ENCODE data around the gene BCAS3. TPM values are rescaled to one million over a fixed set of nuclear protein-coding genes. Genes with fewer than 3 reads are reported as not detected.

The BCAS3 gene
- total RNA-seq, 1 experiment from 2014 or later = 26.3 TPM

GRCh38 chr17:61201211-61201610, 523.6 kb downstream of the BCAS3 start (continued):
- TF ChIP-seq TCF7L2 (IDR thresholded peaks at IDR 0.05; ENCODE audit: borderline replicate concordance, extremely low read depth, insufficient read depth, insufficient read length) (no peak), POLR2AphosphoS5 (IDR thresholded peaks at IDR 0.05; ENCODE audit: low read depth, low read length) (no peak), ELF1 (IDR thresholded peaks at IDR 0.05; ENCODE audit: borderline replicate concordance, low read depth) (no peak), ZFX (IDR thresholded peaks at IDR 0.05) (no peak), CEBPB (IDR thresholded peaks at IDR 0.05; ENCODE audit: low read depth) (no peak)

- no peaks in the 10 kb centered on the region for H3K9me2 ChIP-seq (ENCODE audit: insufficient read depth)
- ChIA-PET CTCF (no interaction called here), POLR2A (no interaction called here), RAD21 (ENCODE audit: low non-redundant PET in 1 of 2, low total read pairs in 2 of 2, uncharacterized antibody in 2 of 2, unreplicated experiment in 2 of 2) (no interaction called here)
- intact Hi-C loops (cut with micrococcal nuclease) = no loop called here
- no peak overlapping the region for H3K4me3 ChIP-seq (replicated peaks in 1 of 2; ENCODE audit: low read depth in 1 of 2, low read length in 2 of 2)
- DNase-seq (ENCODE audit: low read depth, low spot score) (no peak), ATAC-seq (no peak)
- no peak overlapping the region for H3K9ac ChIP-seq (ENCODE audit: low read length)
- H3K27ac ChIP-seq (ENCODE audit: low read depth, low read length) = no peak overlapping the region
- no peak for TF ChIP-seq SRF (IDR thresholded peaks at IDR 0.05; ENCODE audit: low read depth)
- no peaks in the 10 kb centered on the region for H3K4me1 ChIP-seq (ENCODE audit: control insufficient read depth in 1 of 2, insufficient read depth in 2 of 2, low read length in 2 of 2)
- no peaks in the 10 kb centered on the region for H3K27me3 ChIP-seq (ENCODE audit: insufficient read depth, low read length)
- H3K9me3 ChIP-seq (ENCODE audit: control insufficient read depth in 1 of 2, insufficient read depth in 1 of 2, low read depth in 1 of 2, low read length in 2 of 2) = no peaks in the 10 kb centered on the region
- BruUV-seq (replicated peaks) = no TSS peak
- no peaks in the 10 kb centered on the region for H4K20me1 ChIP-seq (ENCODE audit: insufficient read depth)
- H3K79me2 ChIP-seq (ENCODE audit: insufficient read depth, low read length) = no peaks in the 10 kb centered on the region
- no peak overlapping the region for H3K4me2 ChIP-seq (ENCODE audit: low read length)
- H2AFZ ChIP-seq (ENCODE audit: low read depth, low read length, poor library complexity, severe bottlenecking) = no peak overlapping the region
- no peaks in the 10 kb centered on the region for H3K36me3 ChIP-seq (ENCODE audit: control insufficient read depth in 1 of 2, insufficient read depth in 2 of 2, low read length in 2 of 2)
These were observed 524.9 kb downstream of the BCAS3 start for GRCh38 chr17:61202564-61202963.

GRCh38 chr17:61203671-61204131, 526.0 kb downstream of the BCAS3 start:
- POLR2A ChIA-PET = no interaction called here
- CTCF ChIA-PET = no interaction called here
- RAD21 ChIA-PET (ENCODE audit: low non-redundant PET in 1 of 2, low total read pairs in 2 of 2, uncharacterized antibody in 2 of 2, unreplicated experiment in 2 of 2) = no interaction called here
- no peak overlapping the region for H3K27ac ChIP-seq (ENCODE audit: low read depth, low read length)
- no peaks in the 10 kb centered on the region for H3K4me1 ChIP-seq (ENCODE audit: control insufficient read depth in 1 of 2, insufficient read depth in 2 of 2, low read length in 2 of 2)
- no peak overlapping the region for H2AFZ ChIP-seq (ENCODE audit: low read depth, low read length, poor library complexity, severe bottlenecking)
- intact Hi-C loops (cut with micrococcal nuclease) = no loop called here
- no peak overlapping the region for H3K9ac ChIP-seq (ENCODE audit: low read length)
- DNase-seq (ENCODE audit: low read depth, low spot score) = no peak
- no peaks in the 10 kb centered on the region for H4K20me1 ChIP-seq (ENCODE audit: insufficient read depth)
- no peaks in the 10 kb centered on the region for H3K9me2 ChIP-seq (ENCODE audit: insufficient read depth)
- H3K9me3 ChIP-seq (ENCODE audit: control insufficient read depth in 1 of 2, insufficient read depth in 1 of 2, low read depth in 1 of 2, low read length in 2 of 2) = no peaks in the 10 kb centered on the region
- no peaks in the 10 kb centered on the region for H3K36me3 ChIP-seq (ENCODE audit: control insufficient read depth in 1 of 2, insufficient read depth in 2 of 2, low read length in 2 of 2)
- H3K79me2 ChIP-seq (ENCODE audit: insufficient read depth, low read length) = no peaks in the 10 kb centered on the region
- TF ChIP-seq ATF3 (IDR thresholded peaks at IDR 0.05) (no peak), TCF7L2 (IDR thresholded peaks at IDR 0.05; ENCODE audit: borderline replicate concordance, extremely low read depth, insufficient read depth, insufficient read length) (no peak), SRF (IDR thresholded peaks at IDR 0.05; ENCODE audit: low read depth) (no peak), EZH2 (IDR thresholded peaks at IDR 0.05) (no peak), POLR2AphosphoS5 (IDR thresholded peaks at IDR 0.05; ENCODE audit: low read depth, low read length) (no peak), POLR2A (IDR thresholded peaks at IDR 0.05; ENCODE audit: borderline replicate concordance, extremely low read depth, insufficient read depth, insufficient read length) (no peak), CBX3 (IDR thresholded peaks at IDR 0.05; ENCODE audit: low read depth) (no peak), SP1 (IDR thresholded peaks at IDR 0.05; ENCODE audit: low read depth) (no peak), JUND (IDR thresholded peaks at IDR 0.05) (no peak), EGR1 (IDR thresholded peaks at IDR 0.05; ENCODE audit: low read depth) (no peak), CTCF (IDR thresholded peaks at IDR 0.05 in 2 of 3, conservative IDR thresholded peaks at IDR 0.05 in 1 of 3; ENCODE audit: borderline replicate concordance in 1 of 3, insufficient read depth in 1 of 3, low read depth in 2 of 3, low read length in 2 of 3) (no peak), EZH2phosphoT487 (IDR thresholded peaks at IDR 0.05; ENCODE audit: borderline replicate concordance) (no peak), CEBPB (IDR thresholded peaks at IDR 0.05; ENCODE audit: low read depth) (no peak), MAX (IDR thresholded peaks at IDR 0.05) (no peak), YY1 (IDR thresholded peaks at IDR 0.05; ENCODE audit: extremely low read depth, insufficient replicate concordance, low read depth, low read length) (no peak)
- no peak overlapping the region for H3K4me2 ChIP-seq (ENCODE audit: low read length)
- ATAC-seq = no peak
- no peaks in the 10 kb centered on the region for H3K27me3 ChIP-seq (ENCODE audit: insufficient read depth, low read length)
- BruUV-seq (replicated peaks) = no TSS peak
- no peak overlapping the region for H3K4me3 ChIP-seq (replicated peaks in 1 of 2; ENCODE audit: low read depth in 1 of 2, low read length in 2 of 2)

All from HCT116 (cell line).